Frontal cortex (tissue), 4 donors: ENCODE measurements around the gene GDNF. TPM values are rescaled to one million over a fixed set of nuclear protein-coding genes. Genes with fewer than 3 reads are reported as not detected.
"Not testable (repeated sequence)": the region's sequence is repeated elsewhere in the genome, so short reads cannot be mapped to it uniquely, and the experiment has no call there.

Experiments used
- DNase-seq, 2 donors: peaks; one replicate each; pipeline ENCODE4 v3.0.0; 2012; ENCODE audit warnings: low spot score in 2 of 2
- FAIRE-seq: peaks from 2 replicates; lab custom pipeline; 2012; peaks lifted over from hg19 to GRCh38; lab: Jason Lieb, UNC
- total RNA-seq: library from RNA; depleted of rRNA; stranded (reverse); fragments of >200 nt; gene quantifications from one replicate; pipeline ENCODE4 v1.2.3, GENCODE V29; 2014
- donor health status: control.
- donor health status: control.
- donor health status: control.

GDNF gene, protein sequence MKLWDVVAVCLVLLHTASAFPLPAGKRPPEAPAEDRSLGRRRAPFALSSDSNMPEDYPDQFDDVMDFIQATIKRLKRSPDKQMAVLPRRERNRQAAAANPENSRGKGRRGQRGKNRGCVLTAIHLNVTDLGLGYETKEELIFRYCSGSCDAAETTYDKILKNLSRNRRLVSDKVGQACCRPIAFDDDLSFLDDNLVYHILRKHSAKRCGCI
- not detected for total RNA-seq

- peak; percentile 64 to 80 for DNase-seq
- FAIRE-seq, result no peak
These were observed at the start of gene GDNF for GRCh38 chr5:37839407-37840052. GDNF (minus strand) TSS chr5:37840041; CDS start chr5:37834796, 5,245 bp downstream.

DNA sequence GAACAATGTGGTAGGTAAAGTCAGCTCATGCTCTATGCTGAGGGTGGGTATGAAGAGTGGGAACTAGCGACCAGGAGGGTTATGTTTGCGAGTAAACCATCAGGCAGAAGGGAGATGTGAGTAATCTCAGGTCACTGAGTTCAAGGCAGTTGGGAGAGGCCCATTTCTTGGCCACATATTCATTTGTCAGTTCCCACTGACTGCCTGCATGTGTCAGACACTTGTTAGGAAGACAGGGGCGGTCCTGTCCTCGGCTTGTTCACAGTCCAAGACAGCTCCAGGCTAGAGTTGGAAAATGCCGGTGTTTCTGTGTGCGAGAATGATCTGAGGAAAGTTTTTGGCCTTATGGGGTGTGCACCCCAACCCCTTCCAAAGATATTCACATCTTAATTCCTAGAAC, 48.6 kb upstream of the GDNF start:
- DNase-seq, result no peak
- no peak for FAIRE-seq

DNA sequence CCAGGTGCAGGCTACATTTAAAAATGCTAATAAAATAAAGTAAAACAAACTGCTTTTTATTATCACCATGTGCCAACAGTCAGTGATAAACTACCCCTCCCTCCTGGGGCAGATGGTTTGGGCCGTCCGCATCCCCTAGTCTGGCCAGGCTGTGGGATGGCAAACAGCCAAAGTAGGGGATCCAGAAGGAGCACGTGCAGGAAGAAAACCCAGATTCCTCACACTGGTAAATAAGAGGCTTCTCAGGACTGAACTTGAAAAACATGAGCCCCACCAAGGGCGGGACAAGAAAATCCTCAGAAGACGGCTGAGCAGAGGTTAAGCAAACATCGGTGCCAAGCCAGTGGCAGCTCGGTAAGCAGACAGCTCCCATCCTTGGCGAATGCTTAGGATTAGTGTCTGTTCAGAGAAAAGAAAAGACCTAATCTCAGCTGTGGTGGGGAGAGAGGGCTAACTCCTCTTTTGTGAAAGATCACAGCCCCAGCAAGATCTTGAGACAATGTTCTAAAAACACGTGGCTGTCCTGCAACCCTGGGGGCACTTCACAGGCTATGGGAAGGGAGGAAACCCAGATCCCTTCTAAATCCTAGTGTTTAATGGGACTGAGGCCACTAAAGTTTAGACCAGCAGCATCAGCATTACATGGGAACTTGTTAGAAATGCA, 46.5 kb upstream of the GDNF start:
- FAIRE-seq (no peak), DNase-seq (no peak)

- DNase-seq, result no peak
- FAIRE-seq, result no peak
These were observed 42.8 kb upstream of the GDNF start for GRCh38 chr5:37882636-37883035.

DNA sequence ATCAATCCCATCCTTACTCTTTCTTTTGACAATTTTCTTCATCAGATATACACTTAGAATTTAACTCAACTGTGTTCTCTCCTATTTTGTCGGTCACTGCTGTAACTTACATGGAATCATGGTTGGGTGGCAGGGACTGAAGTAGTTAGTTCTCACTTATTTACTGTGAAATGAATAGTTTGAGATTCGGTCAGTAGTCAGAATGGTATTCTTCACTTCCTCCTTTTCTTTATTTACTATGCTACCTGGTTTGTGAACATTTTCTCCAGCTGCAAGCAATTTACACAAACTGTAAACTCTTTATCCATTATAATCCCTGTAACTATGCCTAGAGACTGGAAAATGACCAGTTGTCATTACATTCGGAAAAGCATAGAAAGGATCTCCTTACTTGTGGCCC, 41.5 kb upstream of the GDNF start:
- DNase-seq (no peak), FAIRE-seq (no peak)

- DNase-seq (no peak), FAIRE-seq (no peak)
These were observed 37.1 kb upstream of the GDNF start for GRCh38 chr5:37876943-37877342.

GRCh38 chr5:37876245-37876644, 36.4 kb upstream of the GDNF start:
- FAIRE-seq, result no peak
- no peak for DNase-seq

DNA sequence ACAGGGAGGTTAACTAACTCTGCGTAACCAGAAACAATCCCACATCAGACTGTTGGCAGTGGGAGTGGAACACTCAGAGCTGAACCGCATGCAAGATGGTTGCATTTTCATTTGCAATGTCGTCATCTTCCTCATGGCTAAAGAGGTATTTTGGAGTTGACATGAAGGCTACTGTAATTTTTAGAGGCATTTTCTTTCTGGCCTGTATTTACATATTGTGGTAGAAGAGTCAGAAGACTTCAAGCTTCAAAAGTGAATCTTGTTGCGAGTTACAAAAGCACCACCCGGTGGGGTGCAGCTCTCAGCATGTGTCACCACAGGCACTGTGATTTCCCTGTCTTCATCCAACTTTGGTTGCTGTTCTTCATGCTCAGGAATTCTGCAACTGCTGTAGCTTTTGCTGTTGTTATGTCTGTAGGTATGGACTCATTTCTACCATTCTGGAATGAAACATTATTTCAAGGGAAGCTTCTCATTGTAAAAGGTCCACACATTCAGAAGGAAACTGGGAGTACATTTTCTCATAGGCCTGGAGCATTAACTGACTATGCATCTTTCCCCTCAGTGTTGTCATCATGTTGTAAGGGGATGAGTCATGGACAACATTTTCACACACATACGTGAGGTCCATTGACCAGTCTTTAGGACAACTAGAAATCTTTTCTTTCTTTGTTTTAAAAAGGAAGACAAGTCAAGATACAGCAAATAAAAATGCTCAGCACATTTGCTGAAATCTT, 35.4 kb upstream of the GDNF start:
- FAIRE-seq (no peak), DNase-seq (no peak)

GRCh38 chr5:37873988-37874387, 34.1 kb upstream of the GDNF start:
- no peak for FAIRE-seq
- DNase-seq, result no peak

- FAIRE-seq (no peak), DNase-seq (no peak)
These were observed 31.4 kb upstream of the GDNF start for GRCh38 chr5:37871023-37871815.

- no peak for DNase-seq
- FAIRE-seq, result no peak
These were observed 29.4 kb upstream of the GDNF start for GRCh38 chr5:37869216-37869615.

DNA sequence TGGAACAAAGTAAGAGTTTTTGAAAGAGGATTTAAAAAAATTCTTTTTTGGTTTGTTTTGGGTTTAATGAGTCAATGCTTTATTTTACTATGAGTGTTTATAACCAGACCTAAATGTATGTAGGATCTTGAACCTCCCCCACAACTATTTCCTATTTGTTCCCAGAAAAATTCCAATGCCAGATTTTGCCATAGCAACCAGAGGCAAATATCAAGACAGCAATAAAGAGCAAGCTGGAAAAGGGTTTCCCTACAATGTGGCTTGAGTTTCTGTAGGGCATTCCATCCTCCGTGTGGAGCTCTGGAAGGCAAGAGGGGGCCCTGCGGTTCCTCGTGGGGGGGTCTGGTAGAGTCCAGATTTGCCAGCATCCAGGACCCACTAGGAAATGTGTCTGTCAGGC, 27.8 kb upstream of the GDNF start:
- no peak for FAIRE-seq
- no peak for DNase-seq

DNA sequence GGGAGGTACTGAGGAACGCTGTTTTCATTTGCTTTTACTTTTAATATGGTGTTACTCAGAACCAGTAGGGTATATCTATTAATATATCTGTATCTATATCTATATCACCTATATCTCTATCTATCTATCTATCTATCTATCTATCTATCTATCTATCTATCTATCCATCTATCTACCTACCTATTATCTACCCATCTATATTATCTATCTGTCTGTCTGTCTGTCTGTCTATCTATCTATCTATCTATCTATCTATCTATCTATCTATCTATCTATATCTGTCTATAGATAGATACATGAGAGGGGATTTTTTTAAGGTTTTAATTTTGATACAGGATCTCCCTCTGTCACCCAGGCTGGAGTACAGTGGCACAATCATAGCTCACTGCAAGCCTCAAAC, 23.1 kb upstream of the GDNF start:
- FAIRE-seq, DNase-seq: not testable (repeated sequence)

DNA sequence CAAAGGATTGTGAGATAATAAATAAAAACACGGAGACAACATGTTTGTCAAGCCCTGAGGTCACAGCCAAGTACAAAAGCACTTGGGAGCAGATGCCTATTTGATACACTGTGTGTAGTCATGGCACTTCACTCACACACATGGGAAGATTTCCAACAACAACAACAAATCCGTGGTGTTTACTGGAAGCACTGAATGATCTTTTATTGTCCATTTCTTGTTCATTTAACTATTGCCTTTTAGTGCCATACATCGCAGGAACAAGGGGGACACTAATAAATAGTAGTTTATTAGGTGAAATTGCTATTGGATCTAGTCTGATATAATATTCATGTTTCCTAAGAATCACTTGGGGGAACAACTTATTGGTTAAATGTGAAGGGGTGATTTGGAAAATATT, 20.4 kb upstream of the GDNF start:
- no peak for FAIRE-seq
- DNase-seq, result no peak

DNA sequence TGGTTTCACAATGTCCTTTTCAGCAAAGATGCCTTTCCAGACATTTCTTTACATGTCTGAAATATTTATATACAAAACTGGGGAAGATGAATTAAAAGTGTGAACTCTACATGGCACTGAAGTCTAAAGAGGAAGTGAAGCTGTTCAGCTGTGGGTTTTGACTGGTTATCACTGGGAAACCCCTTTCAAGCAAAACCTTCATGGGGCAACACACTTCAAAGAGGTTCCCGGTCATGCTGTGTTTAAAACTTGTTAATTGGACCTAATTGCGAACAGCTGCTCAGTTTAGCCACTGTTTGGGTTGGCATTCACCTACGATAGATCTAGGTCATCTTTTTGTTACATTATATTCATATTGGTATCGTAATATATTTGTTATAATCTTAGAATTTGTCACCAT, 20.0 kb upstream of the GDNF start:
- DNase-seq, result no peak
- no peak for FAIRE-seq

DNA sequence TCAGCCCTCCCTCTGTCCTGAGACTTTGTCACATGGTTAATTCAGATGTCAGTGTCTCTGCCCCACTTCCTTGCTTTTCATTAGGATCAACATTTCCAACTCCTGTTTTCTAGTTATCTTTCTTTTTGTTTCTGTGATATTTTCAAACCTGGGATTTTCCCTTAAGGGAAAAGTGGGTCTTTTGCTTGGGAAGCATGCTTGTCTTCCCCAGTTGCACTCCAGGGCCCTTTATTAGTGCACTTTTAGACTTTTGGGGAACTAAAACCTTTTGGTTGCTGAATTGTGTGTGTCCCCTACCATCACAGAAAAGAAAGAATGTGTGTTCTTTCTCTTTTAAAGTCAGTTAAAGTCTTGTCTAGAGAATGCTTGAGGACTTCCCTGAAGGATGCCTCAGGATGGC, 18.4 kb upstream of the GDNF start:
- DNase-seq (no peak), FAIRE-seq (no peak)

GRCh38 chr5:37857696-37858095, 17.9 kb upstream of the GDNF start:
- DNase-seq (no peak), FAIRE-seq (no peak)

GRCh38 chr5:37855438-37855837, 15.6 kb upstream of the GDNF start:
- no peak for FAIRE-seq

GRCh38 chr5:37851305-37851704, 11.5 kb upstream of the GDNF start:
- no peak for FAIRE-seq
- DNase-seq, result no peak

More at GRCh38 chr5:37855438-37855837, 15.6 kb upstream of the GDNF start:
- no peak for DNase-seq
